Stimulated activated effector memory CD8-positive, alpha-beta T cell treated with anti-CD3 and anti-CD28 coated beads, Interleukin-12 subunit alpha, Interleukin-12 subunit beta, amount 100 ng/mL, for 72 hours (primary cell): ENCODE data around the gene CD34.
"Not testable (repeated sequence)": the region's sequence is repeated elsewhere in the genome, so short reads cannot be mapped to it uniquely, and the experiment has no call there.

Experiments
- ATAC-seq: fragments of 150-1000 bp; cut with Tn5 transposase; 2 replicates; pipeline ENCODE4 v1.10.0; 2021
- DNase-seq, 2 donors: peaks; one replicate each; pipeline ENCODE4 v3.0.0; 2021 to 2022; ENCODE audit warnings: low spot score in 2 of 2
- H3K27ac Mint-ChIP-seq: one replicate; pipeline ENCODE4 v1.8.0; 2022; ENCODE audit warnings: mild to moderate bottlenecking, mixed read lengths
- H3K36me3 Mint-ChIP-seq: one replicate; pipeline ENCODE4 v1.8.0; 2022; ENCODE audit warnings: mild to moderate bottlenecking, mixed read lengths
- H3K4me1 Mint-ChIP-seq: one replicate; pipeline ENCODE4 v1.8.0; 2022; ENCODE audit warnings: mixed read lengths
- H3K4me3 Mint-ChIP-seq: one replicate; pipeline ENCODE4 v1.8.0; 2022; ENCODE audit warnings: mild to moderate bottlenecking, mixed read lengths
- H3K9me3 Mint-ChIP-seq: one replicate; pipeline ENCODE4 v1.8.0; 2022; ENCODE audit warnings: mixed read lengths

The CD34 gene

DNA sequence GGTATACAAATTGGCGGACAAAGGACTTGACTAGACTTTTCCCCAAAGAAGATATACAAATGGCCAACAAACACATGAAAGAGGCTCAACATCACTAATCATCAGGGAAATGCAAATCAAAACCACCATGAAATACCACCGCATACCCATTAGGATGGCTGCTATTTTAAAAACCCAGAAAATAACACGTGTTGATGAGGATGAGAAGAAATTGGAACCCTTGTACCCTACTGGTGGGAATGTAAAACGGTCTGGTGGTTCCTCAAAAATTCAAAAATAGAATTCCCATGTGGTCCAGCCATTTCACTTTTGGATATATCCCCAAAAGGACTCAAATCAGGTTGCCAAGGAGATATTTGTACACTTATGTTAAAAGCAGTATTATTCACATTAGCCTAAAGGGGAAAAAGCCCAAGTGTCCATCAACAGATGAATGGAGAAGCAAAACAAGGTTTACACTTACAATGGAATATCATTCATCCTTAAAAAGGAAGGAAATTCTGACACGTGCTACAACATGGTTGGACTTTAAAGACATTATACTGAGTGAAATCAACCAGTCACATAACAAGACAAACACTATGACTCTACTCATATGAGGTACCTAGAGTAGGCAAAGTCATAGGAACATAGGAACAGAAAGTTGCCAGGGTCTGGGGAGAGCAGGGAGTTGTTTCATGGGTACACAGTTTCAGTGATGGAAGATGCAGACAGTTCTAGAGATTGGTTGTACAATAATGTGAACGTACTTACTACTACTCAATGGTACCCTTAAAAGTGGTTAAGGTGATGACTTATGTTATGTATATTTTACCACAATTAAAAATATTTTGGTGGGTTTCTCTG lies 17.0 kb downstream of the CD34 start:
- no peak overlapping the region for H3K27ac Mint-ChIP-seq
- H3K4me1 Mint-ChIP-seq: no peaks in the 10 kb centered on the region
- no peak overlapping the region for H3K4me3 Mint-ChIP-seq
- H3K36me3 Mint-ChIP-seq: no peaks in the 10 kb centered on the region
- H3K9me3 Mint-ChIP-seq: no peaks in the 10 kb centered on the region
- ATAC-seq (no peak), DNase-seq (no peak)

DNA sequence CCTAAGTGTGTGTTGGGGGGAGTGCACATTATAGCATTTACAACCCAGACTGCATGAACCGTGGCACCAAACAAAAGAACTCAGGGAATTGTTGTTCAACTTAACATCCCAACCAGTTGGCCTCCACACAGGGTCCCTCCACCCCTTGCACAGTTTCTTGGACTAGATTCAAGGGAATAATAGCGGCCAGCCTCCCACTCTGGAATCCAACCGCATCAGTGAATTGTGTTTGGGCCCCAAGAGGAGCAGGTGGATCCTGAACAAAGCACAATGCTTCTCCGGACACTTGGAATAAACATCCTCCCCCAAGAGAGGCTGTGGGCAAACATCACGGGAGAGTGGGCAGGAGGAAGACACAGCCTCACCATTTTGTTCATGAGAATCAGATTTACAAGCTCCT lies 18.2 kb downstream of the CD34 start:
- H3K4me3 Mint-ChIP-seq: no peak overlapping the region
- no peaks in the 10 kb centered on the region for H3K36me3 Mint-ChIP-seq
- H3K27ac Mint-ChIP-seq: no peak overlapping the region
- DNase-seq (no peak), ATAC-seq (no peak)
- no peaks in the 10 kb centered on the region for H3K9me3 Mint-ChIP-seq
- no peaks in the 10 kb centered on the region for H3K4me1 Mint-ChIP-seq

DNA sequence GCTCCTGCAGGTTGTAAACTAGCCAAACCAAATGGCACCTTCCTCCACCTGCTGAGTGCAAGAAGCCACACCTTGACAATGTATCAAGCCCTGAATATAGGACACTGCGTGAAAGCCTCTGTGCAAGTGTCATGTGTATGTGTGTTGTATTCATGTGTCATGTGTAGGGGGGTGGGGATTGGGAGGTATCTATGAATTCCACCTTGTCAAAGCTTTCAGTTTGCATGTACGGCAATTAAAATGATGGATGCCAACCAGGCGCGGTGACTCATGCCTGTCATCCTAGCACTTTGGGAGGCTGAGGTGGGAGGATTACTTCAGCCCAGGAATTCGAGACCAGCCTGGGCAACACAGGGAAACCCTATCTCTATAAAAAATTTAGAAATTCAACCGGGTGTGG lies 19.8 kb downstream of the CD34 start:
- no peak for ATAC-seq

DNA sequence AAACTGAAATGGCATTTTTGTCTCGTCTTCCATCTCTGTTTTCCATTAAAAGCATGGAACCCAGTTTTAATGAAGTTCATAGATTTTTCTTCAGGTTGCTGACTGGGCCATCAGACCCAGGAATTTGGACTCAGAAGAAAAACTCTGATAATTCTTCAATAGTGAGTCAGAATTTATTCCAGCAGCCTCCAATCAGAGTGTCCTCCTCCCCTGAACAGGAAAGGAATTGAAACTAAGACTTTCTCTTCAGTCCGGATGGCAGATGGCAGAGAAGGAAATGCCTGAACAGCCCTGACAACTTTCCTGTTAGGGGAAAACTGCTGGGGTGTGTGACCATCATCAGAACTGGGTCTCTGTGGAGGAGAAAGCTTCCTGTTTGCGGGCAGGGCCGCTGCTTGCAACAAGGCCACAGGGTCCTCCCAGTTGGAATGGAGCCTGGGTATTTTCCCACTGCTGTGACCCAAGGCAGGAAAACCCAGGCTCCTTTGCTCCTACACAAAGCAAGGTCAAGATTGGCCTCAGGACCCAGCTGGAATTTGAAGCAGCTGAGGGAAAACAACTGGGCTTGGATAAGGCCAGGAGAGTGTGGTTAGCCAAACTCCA lies 20.7 kb downstream of the CD34 start:
- no peak overlapping the region for H3K27ac Mint-ChIP-seq
- no peak for ATAC-seq
- H3K4me3 Mint-ChIP-seq: no peak overlapping the region
- DNase-seq: no peak
- no peaks in the 10 kb centered on the region for H3K9me3 Mint-ChIP-seq
- peaks cover 4% of the 10 kb centered on the region for H3K4me1 Mint-ChIP-seq
- no peaks in the 10 kb centered on the region for H3K36me3 Mint-ChIP-seq

More for the DNA sequence above, 19.8 kb downstream of the CD34 start:
- DNase-seq: no peak
- Mint-ChIP-seq H3K9me3 (no peaks in the 10 kb centered on the region), H3K4me3 (no peak overlapping the region), H3K27ac (no peak overlapping the region), H3K36me3 (no peaks in the 10 kb centered on the region), H3K4me1 (no peaks in the 10 kb centered on the region)

DNA sequence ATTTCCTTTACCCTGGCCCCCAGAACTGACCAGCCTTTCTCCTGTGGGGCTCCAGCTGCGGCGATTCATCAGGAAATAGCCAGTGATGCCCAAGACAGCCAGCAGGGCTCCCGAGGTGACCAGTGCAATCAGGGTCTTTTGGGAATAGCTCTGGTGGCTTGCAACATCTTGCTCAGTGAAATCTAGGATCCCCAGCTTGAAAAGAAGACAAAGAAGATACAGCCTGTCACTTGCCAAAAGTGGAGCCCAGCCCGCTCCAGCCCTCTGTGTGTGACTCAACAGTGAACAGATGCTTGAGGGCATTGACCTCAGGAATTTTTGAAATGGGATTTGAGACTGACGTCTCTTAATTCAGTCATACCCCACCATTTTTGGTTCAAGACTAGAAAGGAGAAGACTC lies 22.3 kb downstream of the CD34 start:
- Mint-ChIP-seq H3K4me1 (peaks cover 20% of the 10 kb centered on the region), H3K4me3 (no peak overlapping the region), H3K27ac (no peak overlapping the region), H3K36me3 (no peaks in the 10 kb centered on the region), H3K9me3 (no peaks in the 10 kb centered on the region)
- no peak for ATAC-seq
- no peak for DNase-seq

DNA sequence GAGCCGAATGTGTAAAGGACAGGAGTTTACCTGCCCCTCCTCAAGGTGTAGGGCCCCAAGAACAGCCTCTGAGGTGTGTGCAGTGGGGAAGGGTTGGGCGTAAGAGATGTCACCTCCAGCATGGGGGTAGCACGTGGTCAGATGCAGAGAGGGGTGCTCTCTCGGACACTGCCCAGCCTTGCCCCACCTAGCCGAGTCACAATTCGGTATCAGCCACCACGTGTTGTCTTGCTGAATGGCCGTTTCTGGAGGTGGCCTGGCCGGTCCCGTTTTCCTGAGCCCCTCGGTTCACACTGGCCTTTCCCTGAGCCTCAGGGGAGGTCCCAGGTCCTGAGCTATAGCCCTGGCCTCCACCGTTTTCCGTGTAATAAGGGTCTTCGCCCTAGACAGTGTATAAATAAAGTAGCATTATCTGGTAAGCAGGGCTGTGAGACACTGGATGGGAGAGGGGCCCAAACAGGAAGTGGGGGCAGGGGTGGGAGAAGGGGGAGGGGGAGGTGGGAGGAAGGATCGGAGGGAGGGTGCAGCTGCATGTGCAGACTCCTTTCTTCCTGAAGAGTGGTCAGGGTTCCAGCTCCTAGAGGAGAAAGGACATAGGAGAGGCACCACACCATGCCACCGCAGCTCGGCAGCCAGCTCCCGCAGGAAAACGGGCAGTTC lies 23.3 kb downstream of the CD34 start:
- H3K4me3 Mint-ChIP-seq: no peak overlapping the region
- ATAC-seq: no peak
- no peak overlapping the region for H3K27ac Mint-ChIP-seq

DNA sequence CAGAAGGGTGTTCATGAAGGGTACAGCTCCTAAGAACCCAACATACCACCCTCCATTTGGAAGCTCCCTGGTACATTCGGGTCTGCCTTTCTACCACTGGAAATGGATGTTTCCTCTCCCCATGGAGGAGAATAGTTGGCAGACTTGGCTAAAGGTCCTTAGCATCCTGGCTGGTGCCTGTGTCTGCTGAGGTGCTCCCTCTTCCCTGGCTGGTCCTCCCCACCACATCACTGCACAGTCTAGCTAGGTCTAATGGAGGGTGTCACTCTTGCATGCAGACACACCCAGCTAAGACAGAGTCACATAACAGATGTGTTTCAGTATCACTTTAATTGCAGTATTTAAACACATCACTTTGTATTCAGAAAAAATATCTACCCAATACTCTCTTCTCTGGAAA lies 24.7 kb downstream of the CD34 start:
- Mint-ChIP-seq H3K36me3 (no peaks in the 10 kb centered on the region), H3K27ac (peak overlapping the region; percentile 60), H3K4me1 (peaks cover 38% of the 10 kb centered on the region), H3K4me3 (no peak overlapping the region), H3K9me3 (no peaks in the 10 kb centered on the region)
- DNase-seq (no peak), ATAC-seq (no peak)

More for the DNA sequence above, 23.3 kb downstream of the CD34 start:
- no peaks in the 10 kb centered on the region for H3K36me3 Mint-ChIP-seq
- peaks cover 29% of the 10 kb centered on the region for H3K4me1 Mint-ChIP-seq
- H3K9me3 Mint-ChIP-seq: no peaks in the 10 kb centered on the region
- DNase-seq: no peak

DNA sequence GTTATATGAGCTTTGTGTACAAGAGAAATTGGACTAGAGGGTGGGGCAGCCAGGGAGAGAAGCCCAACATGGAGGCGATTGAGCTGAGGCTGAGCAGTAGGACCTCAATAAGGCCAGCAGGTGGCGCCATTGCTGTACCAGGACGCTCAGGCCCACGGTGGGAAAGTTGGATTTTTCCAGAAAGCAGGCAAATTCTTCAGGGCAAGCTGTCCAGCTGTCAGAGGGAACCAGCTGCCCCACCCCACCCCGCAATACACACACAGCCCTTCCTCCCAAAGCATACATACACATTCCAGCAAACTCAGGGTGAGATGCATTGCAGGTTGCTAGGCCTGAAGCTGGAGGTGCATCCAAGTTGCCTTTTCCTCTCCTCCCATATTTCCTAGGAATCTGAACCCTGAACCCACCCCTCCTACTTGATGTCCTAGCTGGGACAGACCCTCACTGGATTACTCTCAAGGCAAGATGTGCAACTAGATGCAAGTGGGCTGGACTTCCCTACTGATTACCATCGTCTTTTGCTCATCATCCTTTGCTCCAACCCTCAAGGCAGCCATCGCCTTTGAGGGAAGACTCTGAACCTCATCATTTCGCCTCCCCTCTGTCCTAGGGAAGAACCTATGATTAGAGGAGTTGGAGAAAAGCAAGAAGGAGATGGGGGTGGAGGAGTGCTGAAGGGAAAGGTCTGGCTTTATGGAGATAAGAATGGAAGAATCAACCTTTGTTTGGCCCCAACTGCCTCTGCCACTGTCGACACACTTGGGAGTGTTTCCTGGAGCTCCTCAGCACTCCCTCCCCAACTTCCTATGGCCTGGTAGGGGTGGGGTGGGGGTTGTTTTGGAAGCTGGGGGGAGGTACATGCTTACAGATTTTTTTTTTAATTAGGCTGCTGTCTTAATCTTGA lies 25.5 kb downstream of the CD34 start:
- peak overlapping the region; percentile 14 for H3K27ac Mint-ChIP-seq

DNA sequence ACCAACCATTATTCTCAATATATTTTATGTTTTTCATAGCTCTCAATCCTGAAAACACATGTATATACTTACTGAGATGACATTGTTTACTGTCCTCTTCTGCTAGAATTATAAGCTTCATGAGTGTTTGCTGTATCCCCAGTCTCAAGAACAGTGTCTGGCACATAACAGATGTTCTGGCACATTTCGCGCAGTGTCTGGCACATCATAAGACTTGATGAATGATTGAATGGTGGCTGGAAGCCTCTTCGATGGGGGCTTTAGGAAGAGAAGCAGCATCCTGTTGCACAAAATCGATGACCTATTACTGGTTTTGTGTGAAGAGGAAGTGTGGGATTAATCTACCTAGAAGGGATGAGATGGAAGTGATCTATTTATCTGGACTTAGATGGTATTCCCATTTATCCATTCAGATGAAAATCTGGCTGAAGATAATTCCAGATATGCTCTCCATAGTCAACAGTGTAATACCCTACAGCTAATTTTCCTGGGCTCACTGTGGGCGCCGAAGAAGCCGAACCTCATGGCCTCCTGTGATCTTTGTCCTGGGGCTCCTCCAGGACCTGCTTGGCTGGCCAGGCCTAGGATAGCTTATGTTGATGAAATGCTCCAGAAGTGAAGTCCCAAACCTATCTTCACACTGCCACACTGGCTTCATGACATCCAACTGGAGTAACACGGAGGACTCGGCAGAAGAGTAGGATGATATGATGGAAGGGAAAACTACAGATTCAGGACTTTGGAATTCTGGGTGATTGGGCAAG lies 26.5 kb downstream of the CD34 start:
- no peaks in the 10 kb centered on the region for H3K9me3 Mint-ChIP-seq
- peaks cover 40% of the 10 kb centered on the region for H3K4me1 Mint-ChIP-seq
- H3K27ac Mint-ChIP-seq: peak overlapping the region; percentile 94
- peak overlapping the region; percentile 73 for H3K4me3 Mint-ChIP-seq
- no peaks in the 10 kb centered on the region for H3K36me3 Mint-ChIP-seq
- DNase-seq: no peak
- no peak for ATAC-seq

More for the DNA sequence above, 25.5 kb downstream of the CD34 start:
- DNase-seq (peak; percentile 58 to 77), ATAC-seq (peak; percentile 77)
- H3K4me1 Mint-ChIP-seq: peaks cover 38% of the 10 kb centered on the region
- H3K4me3 Mint-ChIP-seq: no peak overlapping the region
- no peaks in the 10 kb centered on the region for H3K36me3 Mint-ChIP-seq
- no peaks in the 10 kb centered on the region for H3K9me3 Mint-ChIP-seq

DNA sequence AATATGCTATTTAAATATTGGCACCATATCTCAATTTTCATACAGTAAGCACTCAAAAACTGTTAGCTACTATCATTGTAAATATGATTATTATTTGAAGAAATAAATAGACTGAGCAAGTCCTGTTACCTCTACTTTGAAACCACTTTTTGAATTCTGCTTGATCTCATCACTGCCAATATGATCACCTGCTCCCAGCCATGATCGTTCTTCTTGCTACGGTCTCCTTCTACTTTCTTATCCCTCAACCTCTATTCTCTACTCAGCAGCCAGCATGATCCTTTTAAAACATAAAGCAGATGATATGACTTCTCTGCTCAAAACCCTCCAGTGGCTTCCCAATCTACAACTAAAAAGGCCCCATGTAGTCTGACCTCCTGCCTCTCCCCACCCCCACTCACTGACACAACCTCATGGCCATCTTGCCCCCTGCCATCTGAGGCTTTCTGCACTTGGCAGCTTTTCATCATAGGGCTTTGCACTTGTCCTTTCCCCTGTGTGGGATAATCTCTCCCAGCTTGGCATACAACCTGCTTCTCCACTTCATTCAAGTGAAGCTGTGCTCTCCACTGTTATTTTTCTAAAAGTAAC lies 27.2 kb downstream of the CD34 start:
- Mint-ChIP-seq H3K27ac (peak overlapping the region; percentile 94), H3K9me3 (no peaks in the 10 kb centered on the region), H3K36me3 (no peaks in the 10 kb centered on the region), H3K4me3 (peak overlapping the region; percentile 73), H3K4me1 (peaks cover 45% of the 10 kb centered on the region)
- DNase-seq (no peak), ATAC-seq (no peak)

DNA sequence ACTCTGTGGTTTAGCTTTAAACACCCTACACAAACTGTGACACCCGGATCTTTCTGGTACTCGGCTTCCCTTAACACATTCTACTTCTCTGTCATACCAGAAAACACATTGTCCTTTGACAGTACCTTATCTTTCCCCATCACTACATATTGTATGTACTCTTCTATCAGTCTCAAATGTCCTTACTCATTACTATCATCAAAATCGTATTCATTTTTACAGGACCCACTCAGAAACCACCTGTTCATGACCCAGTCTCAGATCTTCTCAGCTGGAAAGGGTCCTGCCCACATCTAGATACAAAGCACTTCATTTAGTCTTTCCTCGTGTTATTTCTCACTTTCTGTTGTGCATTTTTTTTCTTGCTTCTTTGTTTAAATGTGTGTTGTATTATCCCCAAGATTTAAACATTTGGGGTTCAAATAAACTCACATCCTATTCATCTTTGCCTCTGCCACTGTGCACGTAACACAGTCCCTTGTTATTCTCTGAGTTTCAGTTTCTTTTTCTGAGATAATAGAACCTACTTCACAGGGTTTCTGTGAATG lies 27.7 kb downstream of the CD34 start:
- Mint-ChIP-seq H3K9me3 (no peaks in the 10 kb centered on the region), H3K4me1 (peaks cover 45% of the 10 kb centered on the region), H3K27ac (peak overlapping the region; percentile 94), H3K36me3 (no peaks in the 10 kb centered on the region), H3K4me3 (peak overlapping the region; percentile 73)
- DNase-seq (no peak), ATAC-seq (peak; percentile 83)

DNA sequence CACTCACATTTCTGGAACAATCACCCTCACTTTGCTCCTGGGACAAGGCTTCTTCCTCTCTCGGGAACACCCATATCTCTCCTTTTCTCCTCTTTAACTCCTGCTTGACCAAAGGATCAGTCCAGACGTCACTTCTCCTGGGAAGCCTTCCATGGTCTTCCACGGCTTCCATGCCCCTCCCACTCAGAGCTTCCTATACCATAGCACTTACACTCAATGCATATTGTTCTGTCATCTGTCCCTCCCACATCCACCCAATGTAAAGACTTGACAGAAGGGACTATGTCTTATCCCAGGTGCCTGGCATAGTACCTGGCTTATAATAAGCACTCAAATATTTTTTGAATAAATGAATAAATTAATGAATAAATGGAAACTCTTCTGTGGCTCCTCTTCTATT lies 28.2 kb downstream of the CD34 start:
- Mint-ChIP-seq H3K4me3 (peak overlapping the region; percentile 73), H3K9me3 (no peaks in the 10 kb centered on the region), H3K4me1 (peaks cover 45% of the 10 kb centered on the region), H3K27ac (peak overlapping the region; percentile 94), H3K36me3 (no peaks in the 10 kb centered on the region)
- DNase-seq (no peak), ATAC-seq (peak; percentile 33)

DNA sequence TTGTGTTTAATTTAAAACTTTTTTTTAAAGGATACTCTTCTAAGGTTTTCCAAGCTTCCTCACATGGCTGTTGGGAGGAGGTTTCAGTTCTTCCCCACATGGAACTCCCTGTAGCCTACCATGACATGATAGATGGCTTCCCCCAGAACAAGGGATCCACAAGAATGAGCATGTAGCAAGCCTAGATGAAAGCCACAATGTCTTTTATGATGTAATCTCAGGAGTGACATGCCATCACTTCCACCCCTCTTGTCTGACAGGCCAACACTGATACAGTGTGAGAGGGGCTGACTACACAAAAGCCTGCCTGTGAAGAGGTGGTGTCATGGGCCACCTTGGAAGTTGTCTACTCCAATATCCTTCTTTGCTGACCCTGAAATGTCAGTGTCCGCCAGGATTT lies 32.0 kb downstream of the CD34 start:
- Mint-ChIP-seq H3K4me3 (no peak overlapping the region), H3K36me3 (no peaks in the 10 kb centered on the region), H3K9me3 (no peaks in the 10 kb centered on the region), H3K27ac (no peak overlapping the region), H3K4me1 (peaks cover 39% of the 10 kb centered on the region)
- DNase-seq: no peak
- peak; percentile 56 for ATAC-seq

DNA sequence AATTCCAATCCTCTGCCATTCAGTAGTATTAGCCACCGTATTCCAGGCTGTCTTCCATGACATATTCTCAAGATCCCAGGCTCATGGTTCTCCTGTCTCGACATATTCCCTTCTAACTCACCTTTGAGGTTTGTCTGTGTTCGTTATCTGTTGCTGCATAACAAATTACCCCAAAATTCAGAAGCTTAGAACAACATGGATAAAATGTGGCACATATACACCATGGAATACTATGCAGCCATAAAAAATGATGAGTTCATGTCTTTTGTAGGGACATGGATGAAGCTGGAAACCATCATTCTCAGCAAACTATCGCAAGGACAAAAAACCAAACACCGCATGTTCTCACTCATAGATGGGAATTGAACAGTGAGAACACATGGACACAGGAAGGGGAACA lies 33.0 kb downstream of the CD34 start:
- H3K27ac Mint-ChIP-seq, DNase-seq: not testable (repeated sequence)
- peaks cover 39% of the 10 kb centered on the region for H3K4me1 Mint-ChIP-seq

More for the DNA sequence above, 33.0 kb downstream of the CD34 start:
- not testable (repeated sequence) for ATAC-seq, H3K36me3 Mint-ChIP-seq, H3K9me3 Mint-ChIP-seq, H3K4me3 Mint-ChIP-seq
